Testis (tissue), 3 donors: ENCODE measurements around the gene DGKZ. TPM values are rescaled to one million over a fixed set of nuclear protein-coding genes. Genes with fewer than 3 reads are reported as not detected.

ENCODE experiments used
- DNase-seq: peaks from one replicate; pipeline ENCODE4 v3.0.0-alpha.2; 2019
- H3K27ac ChIP-seq, 2 donors: fragments of 200-600 bp; sonication (generic); one replicate each; pipeline ENCODE4 v1.5.1; 2019
- H3K27me3 ChIP-seq: fragments of 200-600 bp; sonication (generic); one replicate; pipeline ENCODE4 v1.5.1; 2019
- H3K36me3 ChIP-seq: fragments of 200-600 bp; sonication (generic); one replicate; pipeline ENCODE4 v1.5.1; 2017; ENCODE audit warnings: low read depth; ENCODE audit errors: missing control alignments
- H3K4me1 ChIP-seq: fragments of 200-600 bp; sonication (generic); one replicate; pipeline ENCODE4 v1.5.1; 2019
- H3K4me3 ChIP-seq, 2 donors: fragments of 200-600 bp; sonication (generic); one replicate each; pipeline ENCODE4 v1.5.1; 2017 to 2019
- H3K9me3 ChIP-seq: fragments of 200-600 bp; sonication (generic); one replicate; pipeline ENCODE4 v1.5.1; 2017
- POLR2A ChIP-seq: fragments of 450-650 bp; IDR thresholded peaks from one replicate; pipeline ENCODE4 v1.6.1; 2017; ENCODE audit warnings: antibody characterized with exemption, mild to moderate bottlenecking, moderate library complexity
- WGBS, 2 donors: methylation state at CpG; one replicate each; pipeline ENCODE4 v1.1.5; 2018; 5-methylcytosine and 5-hydroxymethylcytosine counted together
- intact Hi-C: fragments of 100-400 bp; cut with DNase I; formaldehyde crosslinking; loops from one replicate; pipeline ENCODE4 v1.15.1; 2023; ENCODE audit warnings: low total_unique reads
- polyA plus RNA-seq: library from polyadenylated mRNA; stranded (reverse); fragments of 350-450 nt; fragmentation: Illumina TruSeq; extraction: RNeasy Lipid Tissue Mini Kit (QIAGEN cat#74804); gene quantifications from one replicate; pipeline ENCODE4 v1.2.3, GENCODE V29; 2014; ENCODE audit warnings: low read depth, low replicate concordance; ENCODE audit not compliant: insufficient read depth
- total RNA-seq, 2 donors: library from RNA; depleted of rRNA; stranded (reverse); fragments of >200 nt; gene quantifications; one replicate each; pipeline ENCODE4 v1.2.3, GENCODE V29; 2016
- TF ChIP-seq, protein P1 (sequence below), 3 experiments: fragments of 450-650 bp in 2 of 3; fragments of 200-600 bp in 1 of 3; sonication (generic) in 1 of 3; IDR thresholded peaks; one replicate each; pipeline ENCODE4 v1.5.1; 2016 to 2019; ENCODE audit warnings: antibody characterized with exemption in 3 of 3, mild to moderate bottlenecking in 2 of 3, moderate library complexity in 1 of 3

Gene DGKZ
- total and polyA plus RNA-seq, 3 donors from 2014 or later: 33.8 to 104 (median 67.2) TPM

DNA sequence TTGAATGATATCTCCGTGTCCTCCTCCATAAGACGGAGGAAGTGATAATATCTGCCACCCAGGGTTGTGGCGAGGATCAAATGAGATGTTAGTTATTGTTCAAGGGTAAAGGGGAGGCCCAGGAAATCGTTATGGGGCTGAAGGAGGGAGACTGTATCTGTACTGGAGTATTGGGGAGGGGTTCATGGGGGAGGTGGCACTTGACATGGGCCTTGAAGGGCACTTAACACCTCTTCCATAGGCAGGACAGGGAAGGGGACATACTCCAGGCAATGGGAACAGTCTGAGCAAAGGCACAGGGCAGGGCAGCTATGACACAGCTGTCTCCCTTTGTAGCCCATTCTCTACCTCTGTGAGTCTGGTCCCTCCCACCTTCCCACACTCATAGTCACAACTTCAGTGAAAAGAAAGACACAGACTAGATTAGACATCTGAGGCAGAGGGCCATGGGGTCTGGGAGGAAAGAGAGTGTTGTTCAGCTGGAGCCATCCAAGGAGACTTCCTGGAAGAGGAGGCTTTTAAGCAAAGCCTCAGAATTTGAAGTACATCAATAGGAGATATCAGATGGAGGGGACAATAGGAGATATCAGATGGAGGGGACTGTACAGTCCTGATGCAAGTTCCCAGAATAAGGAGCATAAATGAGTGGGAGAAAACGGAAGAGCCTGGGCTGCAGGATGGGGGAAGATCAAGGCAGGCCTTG lies 15.8 kb upstream of the DGKZ start:
- no peak for TF ChIP-seq POLR2A
- TF ChIP-seq, protein P1, sequence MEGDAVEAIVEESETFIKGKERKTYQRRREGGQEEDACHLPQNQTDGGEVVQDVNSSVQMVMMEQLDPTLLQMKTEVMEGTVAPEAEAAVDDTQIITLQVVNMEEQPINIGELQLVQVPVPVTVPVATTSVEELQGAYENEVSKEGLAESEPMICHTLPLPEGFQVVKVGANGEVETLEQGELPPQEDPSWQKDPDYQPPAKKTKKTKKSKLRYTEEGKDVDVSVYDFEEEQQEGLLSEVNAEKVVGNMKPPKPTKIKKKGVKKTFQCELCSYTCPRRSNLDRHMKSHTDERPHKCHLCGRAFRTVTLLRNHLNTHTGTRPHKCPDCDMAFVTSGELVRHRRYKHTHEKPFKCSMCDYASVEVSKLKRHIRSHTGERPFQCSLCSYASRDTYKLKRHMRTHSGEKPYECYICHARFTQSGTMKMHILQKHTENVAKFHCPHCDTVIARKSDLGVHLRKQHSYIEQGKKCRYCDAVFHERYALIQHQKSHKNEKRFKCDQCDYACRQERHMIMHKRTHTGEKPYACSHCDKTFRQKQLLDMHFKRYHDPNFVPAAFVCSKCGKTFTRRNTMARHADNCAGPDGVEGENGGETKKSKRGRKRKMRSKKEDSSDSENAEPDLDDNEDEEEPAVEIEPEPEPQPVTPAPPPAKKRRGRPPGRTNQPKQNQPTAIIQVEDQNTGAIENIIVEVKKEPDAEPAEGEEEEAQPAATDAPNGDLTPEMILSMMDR (IDR thresholded peaks at IDR 0.05): no peak
- H3K4me1 ChIP-seq: peaks cover 5% of the 10 kb centered on the region
- H3K9me3 ChIP-seq: no peaks in the 10 kb centered on the region
- H3K27ac ChIP-seq: no peak overlapping the region
- no peaks in the 10 kb centered on the region for H3K27me3 ChIP-seq
- 57 to 65% methylated on average over 5 of the region's 5 CpGs for WGBS, 2 donors
- DNase-seq: no peak
- no peaks in the 10 kb centered on the region for H3K36me3 ChIP-seq
- intact Hi-C loops: no loop called here
- no peak overlapping the region for H3K4me3 ChIP-seq

DNA sequence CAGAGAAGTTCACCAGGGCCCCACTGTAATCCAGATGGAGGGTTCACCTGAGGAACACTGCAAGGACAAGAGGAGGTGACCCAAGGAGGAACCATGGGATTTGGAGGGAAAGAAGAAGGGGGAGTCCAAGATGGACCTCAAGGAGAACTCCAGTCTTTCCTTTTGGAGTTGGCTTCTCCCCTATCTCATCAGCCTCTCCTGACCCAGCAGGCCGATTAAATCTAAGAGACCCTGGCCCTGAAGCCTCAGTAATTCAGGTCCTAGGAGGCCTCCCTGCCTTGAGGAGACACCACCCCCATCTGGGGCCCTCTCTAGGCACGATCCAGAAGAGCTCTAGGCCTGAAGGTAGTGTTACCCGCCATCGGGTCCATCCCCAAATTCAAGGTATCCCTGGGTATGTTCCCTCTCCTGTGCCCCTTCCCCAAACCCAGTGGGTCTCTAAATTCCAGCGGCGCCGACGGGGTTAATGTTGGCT lies 15.1 kb upstream of the DGKZ start:
- 16 to 28% methylated on average over 3 to 8 of the region's 8 CpGs for WGBS, 2 donors
- no peaks in the 10 kb centered on the region for H3K27me3 ChIP-seq
- H3K27ac ChIP-seq: no peak overlapping the region
- TF ChIP-seq, protein P1 (IDR thresholded peaks at IDR 0.05): no peak
- no peak for TF ChIP-seq POLR2A
- no peaks in the 10 kb centered on the region for H3K9me3 ChIP-seq
- intact Hi-C loops: no loop called here
- H3K36me3 ChIP-seq: no peaks in the 10 kb centered on the region
- no peak for DNase-seq
- H3K4me3 ChIP-seq: peak overlapping the region in 1 of 2 donors; percentile 53
- peaks cover 5% of the 10 kb centered on the region for H3K4me1 ChIP-seq

DNA sequence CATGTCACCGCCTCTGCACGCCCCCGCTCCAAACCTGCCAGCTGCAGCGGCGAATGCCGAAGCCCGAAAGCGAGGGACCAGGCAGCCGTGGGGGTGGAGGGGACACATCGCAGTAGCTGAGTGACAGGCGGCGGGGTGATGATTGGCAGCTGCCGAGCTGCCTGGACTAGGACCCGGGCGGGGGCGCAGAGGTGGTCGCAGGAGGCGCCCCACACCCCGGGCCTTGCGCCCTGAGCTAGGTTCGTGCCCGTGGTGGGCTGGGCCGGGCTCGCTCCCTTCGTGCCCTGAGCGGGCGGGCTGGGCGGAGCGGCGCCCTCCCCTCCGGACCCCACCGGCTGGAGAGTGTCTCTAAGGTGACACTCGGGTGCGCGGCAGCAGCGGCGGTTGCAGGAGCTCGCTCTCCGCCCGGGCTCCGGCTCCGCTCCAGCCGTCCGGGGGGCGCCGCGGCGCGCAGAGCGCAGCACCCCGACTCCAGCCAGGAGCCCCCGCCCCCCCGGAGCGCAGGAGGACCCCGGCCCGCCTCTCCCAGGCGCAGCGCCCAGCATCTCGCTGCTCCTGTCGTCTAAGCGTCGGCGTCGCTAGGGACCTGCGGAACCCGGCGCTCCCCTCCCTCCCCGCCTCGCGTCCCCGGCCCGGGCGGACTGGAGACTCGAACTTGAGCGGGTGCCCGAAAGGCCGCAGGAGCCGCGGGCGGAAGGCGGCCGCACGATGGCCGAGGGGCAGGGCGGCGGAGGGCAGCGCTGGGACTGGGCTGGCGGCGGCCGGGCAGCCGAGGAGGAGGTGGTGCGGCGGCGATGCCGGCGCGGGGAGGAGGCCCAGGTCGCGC lies 14.5 kb upstream of the DGKZ start:
- intact Hi-C loops: no loop called here
- H3K4me1 ChIP-seq: peaks cover 5% of the 10 kb centered on the region
- peak overlapping the region; percentile 29 to 53 for H3K4me3 ChIP-seq
- WGBS, 2 donors: 3 to 4% methylated on average over 18 to 55 of the region's 99 CpGs
- no peaks in the 10 kb centered on the region for H3K27me3 ChIP-seq
- H3K36me3 ChIP-seq: no peaks in the 10 kb centered on the region
- H3K27ac ChIP-seq: no peak overlapping the region
- no peak for DNase-seq
- H3K9me3 ChIP-seq: no peaks in the 10 kb centered on the region
- TF ChIP-seq, protein P1 (IDR thresholded peaks at IDR 0.05): no peak
- TF ChIP-seq POLR2A: no peak

DNA sequence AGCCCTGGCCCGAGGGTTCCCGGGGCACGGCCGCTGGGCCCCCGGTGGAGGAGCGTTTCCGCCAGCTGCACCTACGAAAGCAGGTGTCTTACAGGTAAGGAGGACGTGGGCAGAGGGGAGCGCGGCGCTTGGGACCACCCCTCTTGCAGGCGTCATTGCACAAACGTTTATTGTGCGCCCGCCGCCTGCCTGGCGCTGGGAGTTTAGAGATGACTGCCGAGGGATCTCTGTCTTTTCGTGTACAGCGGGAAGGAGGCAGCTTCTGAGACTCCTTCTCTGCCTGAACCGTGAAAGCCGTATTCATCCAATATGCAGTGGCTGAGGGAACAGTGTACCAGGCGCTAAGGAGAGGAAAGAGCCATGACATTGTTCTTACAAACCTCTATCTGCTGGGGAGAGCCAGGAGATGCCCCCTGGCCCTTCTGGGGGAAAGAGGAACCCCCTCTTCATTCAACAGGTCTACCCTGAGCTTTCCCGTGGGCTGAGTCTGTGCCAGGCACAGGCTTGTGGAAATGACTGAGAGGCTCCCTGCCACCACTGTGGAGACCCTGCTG lies 13.8 kb upstream of the DGKZ start:
- 27 to 33% methylated on average over 11 to 24 of the region's 25 CpGs for WGBS, 2 donors
- Histone ChIP-seq H3K4me1 (peaks cover 6% of the 10 kb centered on the region), H3K4me3 (peak overlapping the region; percentile 29 to 53), H3K27me3 (no peaks in the 10 kb centered on the region), H3K27ac (no peak overlapping the region), H3K36me3 (no peaks in the 10 kb centered on the region), H3K9me3 (no peaks in the 10 kb centered on the region)
- no peak for DNase-seq
- TF ChIP-seq POLR2A: no peak
- TF ChIP-seq, protein P1 (IDR thresholded peaks at IDR 0.05): no peak
- intact Hi-C loops: no loop called here
